Epithelial cell of umbilical artery (primary cell): ENCODE results near the gene KRTAP19-1. TPM values are rescaled to one million over a fixed set of nuclear protein-coding genes. Genes with fewer than 3 reads are reported as not detected.

Source experiments
- total RNA-seq: library from RNA; depleted of rRNA; stranded (reverse); fragments of >200 nt; gene quantifications from 2 replicates; pipeline ENCODE4 v1.2.3, GENCODE V29; 2014

The KRTAP19-1 gene
- not detected in 2 replicates for total RNA-seq

DNA sequence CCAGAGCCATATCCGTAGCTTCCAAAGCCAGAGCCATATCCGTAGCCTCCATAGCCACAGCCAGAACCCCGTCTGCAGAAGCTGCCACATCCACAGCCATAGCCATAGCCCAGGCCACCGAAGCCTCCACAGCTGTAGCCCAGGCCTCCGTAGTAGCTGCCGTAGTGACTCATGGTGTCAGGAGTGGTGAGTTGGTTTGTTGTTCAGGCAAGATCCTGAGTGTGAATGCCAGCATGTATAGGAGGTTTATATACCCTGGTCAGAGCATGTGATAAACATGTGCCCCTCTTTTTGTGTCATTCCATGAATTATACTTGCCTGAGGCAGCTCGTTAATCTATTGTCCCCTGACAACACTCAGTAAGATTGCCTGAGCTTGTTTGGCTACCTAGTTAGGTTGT lies at the start of gene KRTAP19-1:
Gene KRTAP19-1, minus strand, starts transcription at position 223 of the 400 bp plus-strand sequence. Its CDS starts 50 bp downstream, at position 173.

GRCh38 chr21:30502041-30502440 lies 21.9 kb upstream of the KRTAP19-1 start, which contains the start of gene KRTAP19-5:
Gene KRTAP19-5, minus strand, starts transcription at chr21:30502141. Its CDS starts 51 bp downstream, at chr21:30502090.

DNA sequence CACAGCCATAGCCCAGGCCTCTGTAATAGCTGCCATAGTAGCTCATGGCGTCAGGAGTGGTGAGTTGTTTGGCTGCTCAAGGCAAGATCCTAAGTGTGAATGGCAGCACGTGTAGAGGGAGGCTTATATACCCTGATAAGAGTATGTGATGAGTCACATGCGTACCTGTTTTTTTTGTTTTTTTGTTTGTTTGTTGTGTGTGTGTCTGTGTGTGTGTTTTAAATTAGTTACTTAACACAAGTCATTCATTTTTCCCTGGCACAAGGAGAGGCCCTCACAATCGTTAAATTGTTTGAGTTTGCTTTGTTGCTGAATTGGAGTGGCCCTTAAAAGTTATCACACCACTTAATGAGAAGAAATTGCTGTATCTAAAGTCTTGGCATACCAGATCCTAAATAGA lies 16.9 kb upstream of the KRTAP19-1 start, which contains the start of gene KRTAP19-4:
Gene KRTAP19-4, minus strand, starts transcription at position 101 of the 400 bp plus-strand sequence. Its CDS starts 55 bp downstream, at position 46.

GRCh38 chr21:30491963-30492428 lies 11.8 kb upstream of the KRTAP19-1 start, which contains the start of gene KRTAP19-3:
Gene KRTAP19-3, minus strand, starts transcription at chr21:30492013. Its CDS starts 56 bp downstream, at chr21:30491957.

DNA sequence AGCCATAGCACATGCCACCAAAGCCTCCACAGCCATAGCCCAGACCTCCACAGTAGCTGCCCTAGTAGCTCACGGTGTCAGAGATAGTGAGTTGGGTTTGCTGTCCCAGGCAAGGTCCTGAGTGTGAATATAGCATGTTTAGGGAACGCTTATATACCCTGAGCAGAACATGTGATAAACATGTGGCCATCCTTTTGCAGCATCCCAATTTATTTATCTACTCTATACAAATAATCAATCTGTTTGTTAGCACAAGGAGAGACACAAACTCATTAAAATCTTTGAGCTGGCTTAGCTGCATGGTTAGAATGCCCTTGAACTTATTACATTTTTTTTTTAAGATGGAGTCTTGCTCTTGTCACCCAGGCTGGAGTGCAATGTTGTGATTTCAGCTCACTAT lies 7.2 kb upstream of the KRTAP19-1 start, which contains the start of gene KRTAP19-2:
Gene KRTAP19-2, minus strand, starts transcription at position 101 of the 400 bp plus-strand sequence. Its CDS starts 88 bp downstream, at position 13.

DNA sequence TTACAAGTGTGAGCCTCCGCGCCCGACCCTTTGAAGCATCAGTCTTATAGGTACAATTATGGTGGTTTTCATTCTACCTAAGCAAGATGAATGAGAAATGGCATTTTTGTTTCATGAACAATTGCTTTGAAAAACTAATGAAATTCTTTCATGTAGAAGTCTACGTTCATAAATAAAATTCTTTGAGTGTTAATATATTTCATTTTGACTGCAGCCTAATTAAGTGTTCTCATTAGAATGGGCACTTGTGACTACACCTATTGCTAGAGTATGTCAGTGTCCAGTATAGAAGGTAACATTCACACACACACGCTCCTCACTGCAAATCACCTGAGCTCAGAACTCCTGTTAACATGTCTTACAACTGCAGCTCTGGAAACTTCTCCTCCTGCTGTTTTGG lies 40.2 kb downstream of the KRTAP19-1 start, which contains the start of gene KRTAP15-1:
Gene KRTAP15-1, plus strand, starts transcription at position 301 of the 400 bp plus-strand sequence. Its CDS starts 53 bp downstream, at position 354.

DNA sequence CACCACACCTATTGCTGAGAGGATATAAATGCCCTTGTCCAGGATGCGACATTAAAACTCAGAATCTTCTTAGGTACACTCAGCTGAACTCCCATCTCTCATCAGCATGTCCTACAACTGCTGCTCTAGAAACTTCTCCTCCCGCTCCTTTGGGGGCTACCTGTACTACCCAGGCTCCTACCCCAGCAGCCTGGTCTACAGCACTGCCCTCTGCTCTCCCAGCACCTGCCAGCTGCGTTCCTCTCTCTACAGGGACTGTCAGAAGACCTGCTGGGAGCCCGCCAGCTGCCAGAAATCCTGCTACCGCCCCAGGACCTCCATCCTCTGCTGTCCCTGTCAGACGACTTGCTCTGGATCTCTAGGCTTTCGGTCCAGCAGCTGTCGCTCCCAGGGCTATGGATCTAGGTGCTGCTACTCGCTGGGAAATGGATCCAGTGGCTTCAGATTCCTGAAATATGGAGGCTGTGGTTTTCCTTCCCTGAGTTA lies 50.0 kb downstream of the KRTAP19-1 start, which contains the start of gene KRTAP13-4:
Gene KRTAP13-4, plus strand, starts transcription at position 51 of the 486 bp plus-strand sequence. Its CDS starts 56 bp downstream, at position 107.

Other genes starting within 250 kb of the KRTAP19-1 start
- gene KRTAP24-1, start 197.4 kb downstream of the KRTAP19-1 start, total RNA-seq, result not detected in 2 replicates
- not detected in 2 replicates for gene KRTAP25-1, start 190.9 kb downstream of the KRTAP19-1 start, total RNA-seq
- not detected in 2 replicates for gene KRTAP26-1, start 160.1 kb downstream of the KRTAP19-1 start, total RNA-seq
- gene KRTAP27-1, start 142.7 kb downstream of the KRTAP19-1 start, total RNA-seq, result not detected in 2 replicates
- gene KRTAP23-1, start 131.8 kb downstream of the KRTAP19-1 start, total RNA-seq, result not detected in 2 replicates
- not detected in 2 replicates for gene KRTAP13-2, start 108.1 kb downstream of the KRTAP19-1 start, total RNA-seq
- gene KRTAP13-1, start 84.3 kb downstream of the KRTAP19-1 start, total RNA-seq, result not detected in 2 replicates
- gene KRTAP13-3, start 54.4 kb downstream of the KRTAP19-1 start, total RNA-seq, result not detected in 2 replicates
- gene KRTAP13-4, start 50.1 kb downstream of the KRTAP19-1 start, total RNA-seq, result not detected in 2 replicates
- not detected in 2 replicates for gene KRTAP15-1, start 40.1 kb downstream of the KRTAP19-1 start, total RNA-seq
- gene KRTAP19-2, start 7.1 kb upstream of the KRTAP19-1 start, total RNA-seq, result not detected in 2 replicates
- gene KRTAP19-3, start 11.6 kb upstream of the KRTAP19-1 start, total RNA-seq, result not detected in 2 replicates
- not detected in 2 replicates for gene KRTAP19-4, start 16.8 kb upstream of the KRTAP19-1 start, total RNA-seq
- gene KRTAP19-5, start 21.8 kb upstream of the KRTAP19-1 start, total RNA-seq, result not detected in 2 replicates
- not detected in 2 replicates for gene KRTAP19-6, start 61.5 kb upstream of the KRTAP19-1 start, total RNA-seq
- gene KRTAP19-7, start 80.9 kb upstream of the KRTAP19-1 start, total RNA-seq, result not detected in 2 replicates
- not detected in 2 replicates for gene KRTAP22-2, start 110.0 kb upstream of the KRTAP19-1 start, total RNA-seq
- not detected in 2 replicates for gene KRTAP6-3, start 112.1 kb upstream of the KRTAP19-1 start, total RNA-seq
- gene KRTAP6-2, start 118.5 kb upstream of the KRTAP19-1 start, total RNA-seq, result not detected in 2 replicates
- gene KRTAP22-1, start 120.7 kb upstream of the KRTAP19-1 start, total RNA-seq, result not detected in 2 replicates
- gene KRTAP6-1, start 133.6 kb upstream of the KRTAP19-1 start, total RNA-seq, result not detected in 2 replicates
- not detected in 2 replicates for gene KRTAP20-1, start 136.1 kb upstream of the KRTAP19-1 start, total RNA-seq
- gene KRTAP20-4, start 140.3 kb upstream of the KRTAP19-1 start, total RNA-seq, result not detected in 2 replicates
- gene KRTAP20-2, start 154.8 kb upstream of the KRTAP19-1 start, total RNA-seq, result not detected in 2 replicates
- gene KRTAP20-3, start 162.5 kb upstream of the KRTAP19-1 start, total RNA-seq, result not detected in 2 replicates
- gene KRTAP21-3, start 238.4 kb upstream of the KRTAP19-1 start, total RNA-seq, result not detected in 2 replicates